A673 (cell line): ENCODE data around the gene SPPL3.

Experiments used
- CTCF ChIP-seq: fragments of 300-800, 200-600 bp; sonication (generic); conservative IDR thresholded peaks from 2 replicates; pipeline ENCODE4 v1.5.1; 2017; ENCODE audit warnings: low read depth, mild to moderate bottlenecking, antibody characterized with exemption, low read length, moderate library complexity, mixed read lengths
- EZH2 ChIP-seq: fragments of 200-600 bp; sonication (generic); IDR thresholded peaks from 2 replicates; pipeline ENCODE4 v1.6.1; 2017; ENCODE audit warnings: borderline replicate concordance, low read depth, mild to moderate bottlenecking, mixed read lengths, antibody characterized with exemption, low read length; ENCODE audit not compliant: poor library complexity, severe bottlenecking

- TF ChIP-seq EZH2 (no peak), CTCF (no peak)
Measured at GRCh38 chr12:120941846-120942405, 37.8 kb upstream of the SPPL3 start.
